SK-N-SH (cell line): Measurements from ENCODE around the gene CHCHD6. TPM values are rescaled to one million over a fixed set of nuclear protein-coding genes. Genes with fewer than 3 reads are reported as not detected.

ENCODE experiments used
- CTCF ChIA-PET: fragments of 300-600, 350-600 bp; formaldehyde crosslinking; extraction: SDS; loops from one replicate; lab custom pipeline; 2021; lab: Yijun Ruan, JAX
- POLR2A ChIA-PET: fragments of 350-600 bp; sonication (Branson Sonifier 250); formaldehyde crosslinking; extraction: SDS; loops from one replicate; lab custom pipeline; 2020; ENCODE audit warnings: antibody characterized with exemption, inconsistent platforms; lab: Yijun Ruan, JAX
- DNase-seq: peaks from one replicate; pipeline ENCODE4 v3.0.0; 2012
- H2AFZ ChIP-seq: fragments of 200-600 bp; sonication (generic); 2 replicates; pipeline ENCODE4 v1.8.1; 2016; ENCODE audit warnings: antibody characterized with exemption, mild to moderate bottlenecking, low read depth
- H3F3A ChIP-seq: fragments of 200-600 bp; sonication (generic); replicated peaks from 2 replicates; pipeline ENCODE3; 2016; ENCODE audit warnings: antibody characterized with exemption, mild to moderate bottlenecking; ENCODE audit not compliant: insufficient read depth
- H3K27ac ChIP-seq, 2 experiments: fragments of 200-500 bp in 1 of 2; fragments of 200-600 bp in 1 of 2; sonication (Bioruptor generic) in 1 of 2; sonication (generic), shearing (Covaris generic) in 1 of 2; 2 replicates each; pipeline versions ENCODE4 v1.5.1 to v1.6.1; 2014 to 2016; ENCODE audit warnings: low read depth in 2 of 2, inconsistent platforms in 1 of 2, low read length in 1 of 2, mild to moderate bottlenecking in 1 of 2, mixed read lengths in 1 of 2
- H3K27me3 ChIP-seq: fragments of 200-600 bp; sonication (generic), shearing (Covaris generic); 2 replicates; pipeline ENCODE4 v1.6.1; 2016; ENCODE audit warnings: mixed run types; ENCODE audit not compliant: insufficient read depth
- H3K36me3 ChIP-seq, 2 experiments: fragments of 200-500 bp in 1 of 2; fragments of 200-600 bp in 1 of 2; sonication (Bioruptor generic) in 1 of 2; sonication (generic) in 1 of 2; replicated peaks in 1 of 2; 2 replicates each; pipeline versions ENCODE3 to v1.5.1; 2014 to 2016; ENCODE audit warnings: low read length in 1 of 2, mild to moderate bottlenecking in 1 of 2; ENCODE audit not compliant: insufficient read depth in 2 of 2, control insufficient read depth in 1 of 2
- H3K4me1 ChIP-seq, 2 experiments: fragments of 200-500 bp in 1 of 2; fragments of 200-600 bp in 1 of 2; sonication (Bioruptor generic) in 1 of 2; sonication (generic), shearing (Covaris generic) in 1 of 2; 2 replicates each; pipeline versions ENCODE4 v1.5.1 to v1.6.1; 2014 to 2016; ENCODE audit warnings: low read depth in 1 of 2, low read length in 1 of 2, mixed run types in 1 of 2; ENCODE audit not compliant: insufficient read depth in 2 of 2, control insufficient read depth in 1 of 2
- H3K4me2 ChIP-seq: fragments of 200-600 bp; sonication (generic), shearing (Covaris generic); 2 replicates; pipeline ENCODE4 v1.6.1; 2017; ENCODE audit warnings: mixed run types
- H3K4me3 ChIP-seq, 2 experiments: fragments of 200-500 bp in 1 of 2; fragments of 200-600 bp in 1 of 2; sonication (Bioruptor generic) in 1 of 2; sonication (generic), shearing (Covaris generic) in 1 of 2; 2 replicates each; pipeline versions ENCODE4 v1.5.1 to v1.8.1; 2014 to 2016; ENCODE audit warnings: low read depth in 2 of 2, inconsistent platforms in 1 of 2, low read length in 1 of 2, mild to moderate bottlenecking in 1 of 2, mixed read lengths in 1 of 2, moderate library complexity in 1 of 2
- H3K79me2 ChIP-seq: fragments of 200-600 bp; sonication (generic); 2 replicates; pipeline ENCODE4 v1.8.1; 2017; ENCODE audit warnings: mild to moderate bottlenecking; ENCODE audit not compliant: insufficient read depth
- H3K9ac ChIP-seq: fragments of 200-600 bp; sonication (generic); 2 replicates; pipeline ENCODE4 v1.6.1; 2017; ENCODE audit warnings: mixed run types
- H3K9me2 ChIP-seq: fragments of 200-600 bp; sonication (generic); 2 replicates; pipeline ENCODE4 v1.6.1; 2017; ENCODE audit warnings: mixed run types
- H3K9me3 ChIP-seq: fragments of 200-600 bp; sonication (generic); 2 replicates; pipeline ENCODE4 v1.6.1; 2017; ENCODE audit warnings: mixed run types, mild to moderate bottlenecking, moderate library complexity
- H4K20me1 ChIP-seq: fragments of 200-600 bp; sonication (generic); 2 replicates; pipeline ENCODE4 v1.6.1; 2017; ENCODE audit warnings: mild to moderate bottlenecking, mixed run types; ENCODE audit not compliant: insufficient read depth
- CHD2 ChIP-seq: fragments of 150-350 bp; IDR thresholded peaks from 2 replicates; pipeline ENCODE4 v1.6.1; 2018; ENCODE audit warnings: low read length; ENCODE audit not compliant: partially characterized antibody
- CTCF ChIP-seq: fragments of 200-600 bp; sonication (generic); IDR thresholded peaks from 2 replicates; pipeline ENCODE4 v1.6.1; 2017; ENCODE audit warnings: antibody characterized with exemption, mild to moderate bottlenecking, moderate library complexity
- ELF1 ChIP-seq: IDR thresholded peaks from 2 replicates; pipeline ENCODE4 v1.4.0; 2012
- EZH2phosphoT487 ChIP-seq: fragments of 200-600 bp; sonication (generic); IDR thresholded peaks from 2 replicates; pipeline ENCODE4 v1.6.1; 2017; ENCODE audit warnings: low read depth, mixed run types, mild to moderate bottlenecking, antibody characterized with exemption, moderate library complexity, borderline replicate concordance
- FOSL2 ChIP-seq: IDR thresholded peaks from 2 replicates; pipeline ENCODE4 v1.4.0; 2012; ENCODE audit warnings: low read depth, mild to moderate bottlenecking, moderate library complexity, borderline replicate concordance
- FOXM1 ChIP-seq: IDR thresholded peaks from 2 replicates; pipeline ENCODE4 v1.4.0; 2012; ENCODE audit warnings: low read depth, mild to moderate bottlenecking
- GABPA ChIP-seq: IDR thresholded peaks from 2 replicates; pipeline ENCODE4 v1.4.0; 2012; ENCODE audit warnings: low read depth, mild to moderate bottlenecking
- IRF3 ChIP-seq: fragments of 150-350 bp; IDR thresholded peaks from 2 replicates; pipeline ENCODE4 v1.6.1; 2016; ENCODE audit warnings: mild to moderate bottlenecking, low read depth, low read length
- JUND ChIP-seq: IDR thresholded peaks from 2 replicates; pipeline ENCODE4 v1.4.0; 2012
- NFIC ChIP-seq: IDR thresholded peaks from 2 replicates; pipeline ENCODE4 v1.4.0; 2012; ENCODE audit warnings: borderline replicate concordance
- POLR2AphosphoS5 ChIP-seq: IDR thresholded peaks from 2 replicates; pipeline ENCODE4 v1.6.1; 2012; ENCODE audit warnings: low read depth, low read length
- RAD21 ChIP-seq: IDR thresholded peaks from 2 replicates; pipeline ENCODE4 v1.6.1; 2012; ENCODE audit warnings: mild to moderate bottlenecking, low read length
- REST ChIP-seq: IDR thresholded peaks from 2 replicates; pipeline ENCODE4 v1.6.1; 2012; ENCODE audit warnings: mild to moderate bottlenecking, low read depth, low read length, moderate library complexity
- SMC3 ChIP-seq: IDR thresholded peaks from 2 replicates; pipeline ENCODE4 v1.6.1; 2012; ENCODE audit warnings: low read depth, low read length, improper control_type of control experiment
- TEAD4 ChIP-seq: IDR thresholded peaks from 2 replicates; pipeline ENCODE4 v1.4.0; 2012; ENCODE audit warnings: mild to moderate bottlenecking, borderline replicate concordance; ENCODE audit not compliant: insufficient read depth
- USF1 ChIP-seq: IDR thresholded peaks from 2 replicates; pipeline ENCODE4 v1.4.0; 2012; ENCODE audit warnings: low read depth, borderline replicate concordance
- YY1 ChIP-seq: IDR thresholded peaks from 2 replicates; pipeline ENCODE4 v1.4.0; 2012; ENCODE audit warnings: low read depth, mild to moderate bottlenecking
- WGBS: methylation state at CpG from one replicate; pipeline ENCODE4 v1.1.6; 2017; ENCODE audit warnings: low lambda C conversion rate; 5-methylcytosine and 5-hydroxymethylcytosine counted together
- polyA plus RNA-seq, 3 experiments: library from polyadenylated mRNA; depleted of rRNA; stranded (reverse); fragments of >200 nt; gene quantifications; 2 replicates each; pipeline ENCODE4 v1.2.3, GENCODE V29; 2012
- TF ChIP-seq, protein P1 (sequence below): fragments of 150-350 bp; IDR thresholded peaks from 2 replicates; pipeline ENCODE4 v1.6.1; 2017; ENCODE audit warnings: antibody characterized with exemption, low read length, low read depth, borderline replicate concordance
- TF ChIP-seq, protein P2 (sequence below): IDR thresholded peaks from 2 replicates; pipeline ENCODE4; 2012

CHCHD6 gene
- polyA plus RNA-seq, 1 of the 3 experiments (the other 2 are of a cell fraction): 42.5 TPM

DNA sequence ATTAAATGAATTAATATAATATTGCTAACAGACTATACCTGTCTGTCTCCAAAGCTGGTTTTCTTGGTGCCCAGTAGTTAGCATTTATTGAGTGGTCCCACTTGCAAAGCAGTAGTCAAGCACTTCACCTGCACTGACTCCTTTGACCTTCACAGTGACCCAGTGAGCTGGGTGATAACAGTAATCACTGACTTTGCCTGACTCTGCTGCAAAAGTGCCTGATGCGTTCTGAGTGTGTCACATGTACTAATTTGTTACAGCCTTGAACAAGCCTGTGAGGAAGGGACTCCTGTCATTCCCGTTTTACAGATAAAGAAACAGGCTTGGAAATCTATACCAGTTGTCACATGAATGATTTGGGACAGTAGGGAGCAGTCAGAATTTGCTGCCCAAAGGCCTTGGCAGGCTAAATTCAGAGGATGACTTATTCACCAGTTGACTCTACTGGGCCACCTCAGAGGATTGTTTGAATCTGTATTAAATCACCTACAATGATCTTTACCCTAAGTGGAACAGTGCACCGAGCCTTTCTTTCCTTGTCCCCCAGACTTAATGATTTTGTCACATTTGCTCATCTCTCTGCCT, 162.2 kb downstream of the CHCHD6 start (continued):
- TF ChIP-seq CTCF (no peak), POLR2AphosphoS5 (no peak), RAD21 (no peak), NFIC (no peak), GABPA (no peak), IRF3 (no peak), YY1 (no peak), JUND (no peak), TEAD4 (no peak), SMC3 (no peak), CHD2 (no peak), FOXM1 (no peak)

DNA sequence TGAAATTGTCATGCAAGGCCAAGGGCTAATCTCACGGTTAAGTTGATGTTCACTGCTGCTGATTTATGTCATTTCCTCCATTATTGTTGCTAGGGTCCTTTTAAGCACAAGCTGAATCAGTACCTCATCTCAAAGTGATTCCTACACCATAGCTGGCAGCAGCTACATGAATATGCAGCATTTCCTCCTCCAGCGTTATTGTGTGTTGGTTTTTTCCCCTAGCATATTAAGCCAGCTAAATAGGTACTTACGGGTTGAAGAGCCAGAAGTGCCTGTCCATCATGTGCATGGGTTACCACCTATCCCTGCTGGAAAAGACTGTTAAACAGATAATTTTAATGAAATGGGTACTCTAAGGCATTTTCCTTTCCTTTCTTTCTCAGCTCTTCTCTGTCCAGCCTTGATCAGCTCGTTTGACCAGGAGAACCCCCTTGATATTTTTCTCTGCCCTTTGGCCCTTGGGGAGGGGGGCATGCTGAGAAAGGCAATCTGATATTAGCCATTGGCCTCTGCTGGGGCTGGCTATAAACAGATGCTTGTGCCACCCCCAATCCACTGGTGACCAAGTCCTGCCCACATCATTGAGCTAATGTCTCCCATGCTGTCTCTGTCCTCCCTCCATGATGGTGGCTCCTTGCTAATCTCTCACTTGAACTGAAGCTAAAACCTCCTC, 163.3 kb downstream of the CHCHD6 start:
- Histone ChIP-seq H3K9ac (no peak overlapping the region), H3K9me2 (no peaks in the 10 kb centered on the region), H3K27me3 (no peaks in the 10 kb centered on the region), H3K9me3 (no peaks in the 10 kb centered on the region), H3K79me2 (no peaks in the 10 kb centered on the region), H3K4me3 (no peak overlapping the region), H3K36me3 (no peaks in the 10 kb centered on the region), H3K27ac (no peak overlapping the region), H3K4me1 (peaks cover 12 to 23% of the 10 kb centered on the region in 2 experiments; a peak in 3 of 4 replicates), H3F3A (no peaks in the 10 kb centered on the region), H4K20me1 (no peaks in the 10 kb centered on the region), H3K4me2 (no peak overlapping the region), H2AFZ (no peak overlapping the region)
- POLR2A ChIA-PET: no interaction called here
- 86% methylated on average over 4 of the region's 4 CpGs for WGBS
- CTCF ChIA-PET: interaction anchor here (1.1 kb wide), 1 partner anchor 31 kb away, joined by 4 read pairs; no protein-coding TSS in a partner anchor
- no peak for DNase-seq
- no peak for TF ChIP-seq NFIC
- TF ChIP-seq REST: no peak
- TF ChIP-seq YY1: no peak
- TF ChIP-seq, protein P1, sequence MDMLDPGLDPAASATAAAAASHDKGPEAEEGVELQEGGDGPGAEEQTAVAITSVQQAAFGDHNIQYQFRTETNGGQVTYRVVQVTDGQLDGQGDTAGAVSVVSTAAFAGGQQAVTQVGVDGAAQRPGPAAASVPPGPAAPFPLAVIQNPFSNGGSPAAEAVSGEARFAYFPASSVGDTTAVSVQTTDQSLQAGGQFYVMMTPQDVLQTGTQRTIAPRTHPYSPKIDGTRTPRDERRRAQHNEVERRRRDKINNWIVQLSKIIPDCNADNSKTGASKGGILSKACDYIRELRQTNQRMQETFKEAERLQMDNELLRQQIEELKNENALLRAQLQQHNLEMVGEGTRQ: no peak
- TF ChIP-seq ELF1: no peak
- TF ChIP-seq TEAD4: no peak
- TF ChIP-seq RAD21: no peak
- no peak for TF ChIP-seq EZH2phosphoT487
- no peak for TF ChIP-seq USF1
- no peak for TF ChIP-seq FOSL2
- TF ChIP-seq, protein P2, sequence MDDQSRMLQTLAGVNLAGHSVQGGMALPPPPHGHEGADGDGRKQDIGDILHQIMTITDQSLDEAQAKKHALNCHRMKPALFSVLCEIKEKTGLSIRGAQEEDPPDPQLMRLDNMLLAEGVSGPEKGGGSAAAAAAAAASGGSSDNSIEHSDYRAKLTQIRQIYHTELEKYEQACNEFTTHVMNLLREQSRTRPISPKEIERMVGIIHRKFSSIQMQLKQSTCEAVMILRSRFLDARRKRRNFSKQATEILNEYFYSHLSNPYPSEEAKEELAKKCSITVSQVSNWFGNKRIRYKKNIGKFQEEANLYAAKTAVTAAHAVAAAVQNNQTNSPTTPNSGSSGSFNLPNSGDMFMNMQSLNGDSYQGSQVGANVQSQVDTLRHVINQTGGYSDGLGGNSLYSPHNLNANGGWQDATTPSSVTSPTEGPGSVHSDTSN: no peak
